ENCODE measurements around the gene CUX1. TPM values are rescaled to one million over a fixed set of nuclear protein-coding genes. Genes with fewer than 3 reads are reported as not detected.

CUX1 gene
- total and polyA plus RNA-seq, 2 donors (not counting 1 experiment from before 2014, with no cell fraction given), result 10.8 to 86.5 TPM

DNA sequence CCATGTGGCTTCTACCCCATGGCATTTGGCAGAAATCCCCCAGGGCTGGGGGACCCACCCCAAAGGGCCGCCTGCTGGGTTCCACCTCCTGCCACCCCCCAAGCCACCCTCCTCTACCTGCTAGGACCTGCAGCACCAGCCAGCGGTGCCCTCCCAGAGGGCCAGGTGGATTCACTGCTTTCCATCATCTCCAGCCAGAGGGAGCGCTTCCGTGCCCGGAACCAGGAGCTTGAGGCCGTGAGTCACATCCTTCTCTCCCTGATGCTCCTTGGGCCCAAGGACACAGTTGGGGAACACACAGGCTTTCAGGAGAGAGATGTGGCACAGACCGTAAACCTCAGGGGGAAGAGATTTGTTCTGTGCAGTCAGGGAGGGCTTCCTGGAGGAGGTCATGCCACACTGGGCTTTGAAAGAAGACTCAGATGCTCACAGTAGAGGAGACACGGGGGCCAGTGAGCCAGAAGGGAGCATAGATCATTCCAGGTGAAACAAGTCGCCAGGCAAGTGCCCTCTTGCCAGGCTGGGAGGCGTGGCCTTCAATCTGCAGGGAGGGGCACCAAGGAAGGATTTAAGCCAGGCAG is 457.8 kb downstream of the CUX1 start:
- Mint-ChIP-seq H3K27me3 (no peaks in the 10 kb centered on the region), H3K9me3 (ENCODE audit: insufficient read depth) (no peaks in the 10 kb centered on the region), H3K4me3 (no peak overlapping the region), H3K27ac (no peak overlapping the region), H3K4me1 (peaks cover 12% of the 10 kb centered on the region)
- no peaks in the 10 kb centered on the region for H3K9me3 ChIP-seq (ENCODE audit: control extremely low read depth in 1 of 3, control insufficient read depth in 2 of 3, insufficient read depth in 1 of 3, low read length in 2 of 3)
- ChIA-PET POLR2A (no interaction called here), CTCF (interaction anchor here (6.3 to 15.7 kb wide), 2 partner anchors 115 to 731 kb away, joined by 99 to 351 read pairs; partner anchors contain the start of gene PRKRIP1)
- no peaks in the 10 kb centered on the region for H3K27me3 ChIP-seq (replicated peaks in 1 of 4; ENCODE audit: control extremely low read depth in 1 of 4, control insufficient read depth in 3 of 4, insufficient read depth in 4 of 4, low read length in 3 of 4)
- no peak overlapping the region for H3K9ac ChIP-seq (ENCODE audit: low read length)
- no peaks in the 10 kb centered on the region for H4K20me1 ChIP-seq (ENCODE audit: control insufficient read depth, insufficient read depth, low read length, poor library complexity, severe bottlenecking)
- no peak overlapping the region for H3K4me2 ChIP-seq (replicated peaks; ENCODE audit: low read depth, low read length, poor library complexity, severe bottlenecking)
- intact Hi-C loops (cut with micrococcal nuclease), result no loop called here
- no peak overlapping the region for H3K27ac ChIP-seq (ENCODE audit: low read length in 2 of 2)
- peaks cover 0 to 2% of the 10 kb centered on the region in 2 experiments for H3K36me3 ChIP-seq (replicated peaks in 1 of 2; ENCODE audit: control extremely low read depth in 1 of 2, control insufficient read depth in 1 of 2, extremely low read depth in 1 of 2, insufficient read depth in 2 of 2, low read length in 1 of 2)
- H2AFZ ChIP-seq (ENCODE audit: insufficient read depth, low read depth, low read length, poor library complexity, severe bottlenecking), result no peak overlapping the region
- ATAC-seq (ENCODE audit: low read depth), result no peak
- TF ChIP-seq EZH2 (IDR thresholded peaks at IDR 0.05; ENCODE audit: borderline replicate concordance, insufficient read depth, low read depth, low read length, poor library complexity, severe bottlenecking), result no peak
- TF ChIP-seq, protein P1, sequence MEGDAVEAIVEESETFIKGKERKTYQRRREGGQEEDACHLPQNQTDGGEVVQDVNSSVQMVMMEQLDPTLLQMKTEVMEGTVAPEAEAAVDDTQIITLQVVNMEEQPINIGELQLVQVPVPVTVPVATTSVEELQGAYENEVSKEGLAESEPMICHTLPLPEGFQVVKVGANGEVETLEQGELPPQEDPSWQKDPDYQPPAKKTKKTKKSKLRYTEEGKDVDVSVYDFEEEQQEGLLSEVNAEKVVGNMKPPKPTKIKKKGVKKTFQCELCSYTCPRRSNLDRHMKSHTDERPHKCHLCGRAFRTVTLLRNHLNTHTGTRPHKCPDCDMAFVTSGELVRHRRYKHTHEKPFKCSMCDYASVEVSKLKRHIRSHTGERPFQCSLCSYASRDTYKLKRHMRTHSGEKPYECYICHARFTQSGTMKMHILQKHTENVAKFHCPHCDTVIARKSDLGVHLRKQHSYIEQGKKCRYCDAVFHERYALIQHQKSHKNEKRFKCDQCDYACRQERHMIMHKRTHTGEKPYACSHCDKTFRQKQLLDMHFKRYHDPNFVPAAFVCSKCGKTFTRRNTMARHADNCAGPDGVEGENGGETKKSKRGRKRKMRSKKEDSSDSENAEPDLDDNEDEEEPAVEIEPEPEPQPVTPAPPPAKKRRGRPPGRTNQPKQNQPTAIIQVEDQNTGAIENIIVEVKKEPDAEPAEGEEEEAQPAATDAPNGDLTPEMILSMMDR (IDR thresholded peaks at IDR 0.05), result no peak
- DNase-seq, result no peak
- no peaks in the 10 kb centered on the region for H3K79me2 ChIP-seq (ENCODE audit: control insufficient read depth, insufficient read depth, low read length)
- 94% methylated on average over 10 of the region's 10 CpGs for WGBS (ENCODE audit: insufficient coverage)
- no peak overlapping the region for H3K4me3 ChIP-seq (ENCODE audit: control extremely low read depth in 1 of 5, extremely low read depth in 1 of 5, insufficient read depth in 1 of 5, low read depth in 2 of 5, low read length in 4 of 5)
- H3K4me1 ChIP-seq (ENCODE audit: control insufficient read depth in 2 of 2, insufficient read depth in 2 of 2, low read length in 2 of 2), result peaks cover 8 to 13% of the 10 kb centered on the region in 2 donors

DNA sequence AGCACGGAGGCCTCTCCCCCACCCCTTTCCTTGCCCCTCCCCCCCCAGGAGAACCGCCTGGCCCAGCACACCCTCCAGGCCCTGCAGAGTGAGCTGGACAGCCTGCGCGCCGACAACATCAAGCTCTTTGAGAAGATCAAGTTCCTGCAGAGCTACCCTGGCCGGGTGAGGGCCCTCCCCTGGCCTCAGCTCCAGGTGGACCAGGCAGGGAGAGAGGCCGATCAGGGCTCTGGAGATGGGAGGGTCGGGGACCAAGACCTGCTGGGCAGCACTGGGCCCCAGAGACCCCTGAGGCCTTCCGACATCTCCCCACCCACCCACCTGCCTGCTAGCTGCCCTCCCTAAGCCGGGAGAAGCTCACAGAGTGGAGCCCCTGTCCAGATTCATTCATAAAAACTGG is 460.5 kb downstream of the CUX1 start:
- Histone ChIP-seq H3K27ac (ENCODE audit: low read length in 2 of 2) (no peak overlapping the region), H3K9me3 (ENCODE audit: control extremely low read depth in 1 of 3, control insufficient read depth in 2 of 3, insufficient read depth in 1 of 3, low read length in 2 of 3) (no peaks in the 10 kb centered on the region), H3K4me1 (ENCODE audit: control insufficient read depth in 2 of 2, insufficient read depth in 2 of 2, low read length in 2 of 2) (peaks cover 8 to 10% of the 10 kb centered on the region in 2 donors), H3K79me2 (ENCODE audit: control insufficient read depth, insufficient read depth, low read length) (no peaks in the 10 kb centered on the region), H3K4me3 (ENCODE audit: control extremely low read depth in 1 of 5, extremely low read depth in 1 of 5, insufficient read depth in 1 of 5, low read depth in 2 of 5, low read length in 4 of 5) (no peak overlapping the region), H3K4me2 (replicated peaks; ENCODE audit: low read depth, low read length, poor library complexity, severe bottlenecking) (no peak overlapping the region), H3K36me3 (replicated peaks in 1 of 2; ENCODE audit: control extremely low read depth in 1 of 2, control insufficient read depth in 1 of 2, extremely low read depth in 1 of 2, insufficient read depth in 2 of 2, low read length in 1 of 2) (peaks cover 0 to 2% of the 10 kb centered on the region in 2 experiments), H4K20me1 (ENCODE audit: control insufficient read depth, insufficient read depth, low read length, poor library complexity, severe bottlenecking) (no peaks in the 10 kb centered on the region), H3K9ac (ENCODE audit: low read length) (no peak overlapping the region), H2AFZ (ENCODE audit: insufficient read depth, low read depth, low read length, poor library complexity, severe bottlenecking) (no peak overlapping the region), H3K27me3 (replicated peaks in 1 of 4; ENCODE audit: control extremely low read depth in 1 of 4, control insufficient read depth in 3 of 4, insufficient read depth in 4 of 4, low read length in 3 of 4) (no peaks in the 10 kb centered on the region)
- WGBS (ENCODE audit: insufficient coverage), result 96% methylated on average over 6 of the region's 10 CpGs
- intact Hi-C loops (cut with micrococcal nuclease), result no loop called here
- Mint-ChIP-seq H3K4me1 (peaks cover 12% of the 10 kb centered on the region), H3K27ac (no peak overlapping the region), H3K27me3 (no peaks in the 10 kb centered on the region), H3K9me3 (ENCODE audit: insufficient read depth) (no peaks in the 10 kb centered on the region), H3K4me3 (no peak overlapping the region)
- TF ChIP-seq EZH2 (IDR thresholded peaks at IDR 0.05; ENCODE audit: borderline replicate concordance, insufficient read depth, low read depth, low read length, poor library complexity, severe bottlenecking), result no peak
- TF ChIP-seq, protein P1 (IDR thresholded peaks at IDR 0.05), result no peak
- ChIA-PET CTCF (interaction anchor here (1.4 to 15.7 kb wide), 5 partner anchors 11 to 737 kb away, joined by 3 to 351 read pairs (median 16); partner anchors contain the start of gene PRKRIP1), POLR2A (interaction anchor here (0.7 kb wide), 1 partner anchor 29 kb away, joined by 3 read pairs; no protein-coding TSS in a partner anchor)
- no peak for ATAC-seq (ENCODE audit: low read depth)
- DNase-seq, result no peak
